K562 (cell line): ENCODE results near the gene CCDC127.

Experiments used
- GABPB1 ChIP-seq: sonication (generic); formaldehyde crosslinking; IDR thresholded peaks from 2 replicates; pipeline ENCODE4 v1.8.0; 2022; ENCODE audit warnings: mild to moderate bottlenecking, missing genetic modification reagents
- KAT7 ChIP-seq: sonication (generic); formaldehyde crosslinking; IDR thresholded peaks from 2 replicates; pipeline ENCODE4 v1.8.0; 2022; ENCODE audit warnings: missing genetic modification reagents, mild to moderate bottlenecking, borderline replicate concordance
- PRPF4 ChIP-seq: fragments of 200-400 bp; formaldehyde crosslinking; IDR thresholded peaks from one replicate; pipeline ENCODE4 v1.6.1; 2017; ENCODE audit warnings: low read length, low read depth, mild to moderate bottlenecking; ENCODE audit not compliant: insufficient read depth, poor library complexity, severe bottlenecking
- RAD21 ChIP-seq, 2 experiments: fragments of 250-450 bp in 1 of 2; fragments of 450-650 bp in 1 of 2; sonication (Bioruptor Pico) in 1 of 2; formaldehyde crosslinking in 1 of 2; IDR thresholded peaks in 1 of 2; conservative IDR thresholded peaks in 1 of 2; 2 replicates each; pipeline versions ENCODE4 v1.4.0 to v1.8.0; 2020 to 2022; ENCODE audit warnings: mild to moderate bottlenecking in 2 of 2, moderate library complexity in 1 of 2
- ZNF121 ChIP-seq: sonication (generic); formaldehyde crosslinking; conservative IDR thresholded peaks from 2 replicates; pipeline ENCODE4 v1.8.0; 2022; ENCODE audit warnings: missing genetic modification reagents
- ZNF24 ChIP-seq: fragments of 450-650 bp; IDR thresholded peaks from 2 replicates; pipeline ENCODE4 v1.6.1; 2016

DNA sequence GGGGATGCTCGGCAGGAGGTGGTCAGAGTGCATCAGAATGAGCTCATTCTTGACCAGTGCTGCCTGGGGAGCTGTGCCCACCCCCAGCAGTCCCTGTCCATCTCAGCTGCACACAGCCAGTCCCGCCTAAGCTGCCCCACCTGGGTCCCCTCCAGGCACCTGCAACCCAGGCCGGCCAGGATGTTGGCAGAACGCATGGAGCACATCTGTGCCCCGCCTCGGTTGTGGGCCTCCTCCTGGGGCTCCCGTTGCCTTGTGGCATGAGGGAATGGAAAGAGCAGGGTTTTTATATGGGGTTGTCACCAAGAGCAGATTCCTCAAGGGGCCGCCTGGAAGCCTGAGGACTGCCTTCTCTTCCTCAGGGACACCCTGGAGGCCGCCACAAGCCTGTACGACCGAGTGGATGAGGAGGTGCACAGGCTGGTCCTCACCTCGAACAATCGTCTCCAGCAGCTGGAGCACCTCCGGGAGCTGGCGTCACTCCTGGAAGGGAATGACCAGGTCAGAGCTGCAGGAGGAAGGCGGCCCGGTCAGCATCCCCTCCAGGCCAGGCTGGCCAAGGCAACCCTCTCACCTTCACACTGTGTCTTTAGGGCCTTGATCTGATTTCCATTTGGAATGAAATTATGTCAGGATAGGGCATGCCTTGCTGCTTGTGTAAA, 61.4 kb downstream of the CCDC127 start:
- TF ChIP-seq GABPB1 (CRISPR knock-in tag): no peak
- no peak for TF ChIP-seq ZNF121 (CRISPR knock-in tag)
- no peak for TF ChIP-seq PRPF4
- TF ChIP-seq RAD21 (CRISPR knock-in tag; conservative IDR thresholded peaks at IDR 0.05 in 1 of 2, IDR thresholded peaks at IDR 0.05 in 1 of 2): no peak
- no peak for TF ChIP-seq KAT7 (CRISPR knock-in tag)
- TF ChIP-seq ZNF24: no peak
